HCT116 (cell line): ENCODE measurements around the gene UBE2N.
A peak's percentile ranks its signal among the peaks of the same experiment; 100 is the strongest.
"Not testable (repeated sequence)": the region's sequence is repeated elsewhere in the genome, so short reads cannot be mapped to it uniquely, and the experiment has no call there.

Source experiments
- CEBPB ChIP-seq: IDR thresholded peaks from 2 replicates; pipeline ENCODE4 v1.6.1; 2012; ENCODE audit warnings: low read depth
- CTCF ChIP-seq, 3 experiments: fragments of 200-600 bp in 1 of 3; sonication (generic) in 1 of 3; IDR thresholded peaks in 2 of 3; conservative IDR thresholded peaks in 1 of 3; 2 replicates each; pipeline ENCODE4 v1.5.1; 2012 to 2017; ENCODE audit warnings: low read depth in 2 of 3, low read length in 2 of 3, antibody characterized with exemption in 1 of 3, borderline replicate concordance in 1 of 3, control low read depth in 1 of 3, mild to moderate bottlenecking in 1 of 3, mixed read lengths in 1 of 3, mixed run types in 1 of 3, moderate library complexity in 1 of 3; ENCODE audit not compliant: insufficient read depth in 1 of 3
- EGR1 ChIP-seq: IDR thresholded peaks from 2 replicates; pipeline ENCODE4 v1.6.1; 2012; ENCODE audit warnings: low read depth
- EZH2 ChIP-seq: fragments of 200-600 bp; sonication (generic); IDR thresholded peaks from 2 replicates; pipeline ENCODE4 v1.6.1; 2017; ENCODE audit warnings: antibody characterized with exemption, mixed run types
- EZH2phosphoT487 ChIP-seq: fragments of 200-600 bp; IDR thresholded peaks from 2 replicates; pipeline ENCODE4 v1.6.1; 2018; ENCODE audit warnings: antibody characterized with exemption, borderline replicate concordance
- FOSL1 ChIP-seq: IDR thresholded peaks from 2 replicates; pipeline ENCODE4 v1.6.1; 2012; ENCODE audit warnings: low read depth
- JUND ChIP-seq: IDR thresholded peaks from 2 replicates; pipeline ENCODE4 v1.6.1; 2012
- MAX ChIP-seq: IDR thresholded peaks from 2 replicates; pipeline ENCODE4 v1.6.1; 2012
- POLR2A ChIP-seq: IDR thresholded peaks from 2 replicates; pipeline ENCODE4 v1.7.0; 2011; ENCODE audit warnings: borderline replicate concordance; ENCODE audit not compliant: insufficient read depth, insufficient read length; ENCODE audit errors: extremely low read depth
- SP1 ChIP-seq: IDR thresholded peaks from 2 replicates; pipeline ENCODE4 v1.6.1; 2012; ENCODE audit warnings: low read depth
- TCF7L2 ChIP-seq: IDR thresholded peaks from 2 replicates; pipeline ENCODE4 v1.7.0; 2011; ENCODE audit warnings: borderline replicate concordance, inconsistent platforms; ENCODE audit not compliant: insufficient read depth, insufficient read length; ENCODE audit errors: extremely low read depth
- ZBTB33 ChIP-seq: IDR thresholded peaks from 2 replicates; pipeline ENCODE4 v1.6.1; 2011; ENCODE audit warnings: mild to moderate bottlenecking, low read length, moderate library complexity; ENCODE audit not compliant: insufficient replicate concordance; ENCODE audit errors: extremely low read depth
- ZNF274 ChIP-seq: fragments of 200-500 bp; sonication (Bioruptor generic); IDR thresholded peaks from 2 replicates; pipeline ENCODE4 v1.6.1; 2014; ENCODE audit warnings: mild to moderate bottlenecking, low read depth, low read length, inconsistent platforms

- TF ChIP-seq SP1; ZBTB33; CTCF (IDR thresholded peaks at IDR 0.05 in 2 of 3, conservative IDR thresholded peaks at IDR 0.05 in 1 of 3; ENCODE audit: borderline replicate concordance in 1 of 3, insufficient read depth in 1 of 3, low read depth in 2 of 3, low read length in 2 of 3); ZNF274; FOSL1; EZH2; CEBPB; EGR1; POLR2A; JUND; TCF7L2; EZH2phosphoT487: not testable (repeated sequence)
- peak; percentile 58 for TF ChIP-seq MAX
These were observed 63.4 kb downstream of the UBE2N start for GRCh38 chr12:93378196-93378997.
